Measurements from ENCODE around the gene GALM. TPM values are rescaled to one million over a fixed set of nuclear protein-coding genes. Genes with fewer than 3 reads are reported as not detected.
"Not testable (repeated sequence)": the region's sequence is repeated elsewhere in the genome, so short reads cannot be mapped to it uniquely, and the experiment has no call there.

Gene GALM
- total RNA-seq, 5 donors from 2014 or later (not counting 1 experiment from before 2014, with no cell fraction given): 14.3 to 29.4 (median 17.3) TPM

DNA sequence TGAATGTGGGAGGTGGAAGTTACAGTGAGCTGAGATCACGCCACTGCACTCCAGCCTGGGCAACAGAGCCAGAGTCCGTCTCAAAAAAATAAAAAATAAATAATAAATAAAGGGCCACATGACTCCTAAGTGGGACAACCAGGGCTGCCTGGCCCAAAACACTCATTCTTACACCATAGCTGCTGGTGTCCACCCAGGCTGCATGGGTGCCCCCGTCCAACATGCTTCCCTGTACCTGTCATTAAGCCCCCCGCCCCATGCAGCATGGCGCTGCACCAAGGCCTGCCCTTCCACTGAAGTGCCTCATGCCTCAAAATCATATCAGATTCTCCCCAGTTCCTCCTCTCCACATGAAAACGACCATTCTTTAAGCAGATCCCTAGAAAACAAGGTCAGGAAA is 10.8 kb downstream of the GALM start:
- peaks cover 9 to 54% of the 10 kb centered on the region in 2 donors for H3K36me3 ChIP-seq (ENCODE audit: control insufficient read depth in 2 of 2, extremely low read depth in 1 of 2, insufficient read depth in 1 of 2, low read length in 1 of 2)
- POLR2A ChIA-PET: no interaction called here
- Mint-ChIP-seq H3K4me3 (no peak overlapping the region), H3K36me3 (peaks cover 53% of the 10 kb centered on the region), H3K27me3 (no peaks in the 10 kb centered on the region), H3K27ac (peak overlapping the region; percentile 37 to 82), H3K4me1 (peaks cover 34 to 61% (median 46%) of the 10 kb centered on the region in 3 donors), H3K9me3 (no peaks in the 10 kb centered on the region)
- H3K27me3 ChIP-seq (replicated peaks in 1 of 2; ENCODE audit: control insufficient read depth in 2 of 2, extremely low read depth in 1 of 2, insufficient read depth in 2 of 2, low read length in 1 of 2): no peaks in the 10 kb centered on the region
- no peak overlapping the region for H3K4me3 ChIP-seq (ENCODE audit: control insufficient read depth in 1 of 2, extremely low read depth in 1 of 2, low read length in 1 of 2)
- peaks cover 0 to 28% of the 10 kb centered on the region in 2 experiments for H3K4me1 ChIP-seq (ENCODE audit: control insufficient read depth in 1 of 2, extremely low read depth in 1 of 2, insufficient read depth in 2 of 2, low read length in 2 of 2)
- CTCF ChIA-PET: no interaction called here
- ATAC-seq (replicated peaks in 1 of 4) (no peak), DNase-seq (no peak)
- H3K9me3 ChIP-seq: no peaks in the 10 kb centered on the region
- peak overlapping the region; percentile 56 for H3K27ac ChIP-seq (ENCODE audit: low read length)
- no CpG with 5 or more reads among the region's 6 CpGs for WGBS (ENCODE audit: insufficient coverage)

DNA sequence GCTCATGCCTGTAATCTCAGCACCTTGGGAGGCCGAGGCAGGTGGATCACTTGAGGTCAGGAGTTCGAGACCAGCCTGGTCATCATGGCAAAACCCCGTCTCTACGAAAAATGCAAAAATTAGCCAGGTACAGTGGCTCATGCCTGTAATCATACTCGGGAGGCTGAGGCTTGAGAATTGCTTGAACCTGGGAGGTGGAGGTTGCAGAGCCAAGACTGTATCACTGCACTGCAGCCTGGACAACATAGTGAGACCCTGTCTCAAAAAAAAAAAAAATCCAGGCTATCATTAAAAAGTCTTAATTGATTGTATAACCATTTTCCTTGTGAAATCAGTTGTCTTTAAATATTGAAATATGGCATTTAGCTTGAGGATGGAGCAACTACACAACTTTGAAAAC is 15.0 kb downstream of the GALM start:
- Mint-ChIP-seq H3K36me3 (peaks cover 69% of the 10 kb centered on the region), H3K27ac (peak overlapping the region; percentile 89 to 95), H3K4me1 (peaks cover 39 to 70% (median 51%) of the 10 kb centered on the region in 3 donors)
- ChIA-PET POLR2A (interaction anchor here in 1 of 2 donors (1.4 to 2.6 kb wide), 2 partner anchors 27 to 71 kb away, joined by 3 to 11 read pairs; partner anchors contain the start of gene SRSF7), CTCF (interaction anchor here in 1 of 2 donors (2.1 to 3.4 kb wide), 3 partner anchors 14 to 99 kb away, joined by 8 to 30 read pairs (median 15); no protein-coding TSS in a partner anchor)
- WGBS (ENCODE audit: insufficient coverage): 98% methylated on average over 5 of the region's 5 CpGs
- H3K4me3 ChIP-seq (ENCODE audit: control insufficient read depth in 1 of 2, extremely low read depth in 1 of 2, low read length in 1 of 2); H3K27me3 ChIP-seq (replicated peaks in 1 of 2; ENCODE audit: control insufficient read depth in 2 of 2, extremely low read depth in 1 of 2, insufficient read depth in 2 of 2, low read length in 1 of 2); H3K27me3 Mint-ChIP-seq; ATAC-seq (replicated peaks in 1 of 4); H3K9me3 ChIP-seq; DNase-seq; H3K9me3 Mint-ChIP-seq; H3K4me3 Mint-ChIP-seq: not testable (repeated sequence)
- H3K4me1 ChIP-seq (ENCODE audit: control insufficient read depth in 1 of 2, extremely low read depth in 1 of 2, insufficient read depth in 2 of 2, low read length in 2 of 2): peaks cover 0 to 46% of the 10 kb centered on the region in 2 experiments
- H3K36me3 ChIP-seq (ENCODE audit: control insufficient read depth in 2 of 2, extremely low read depth in 1 of 2, insufficient read depth in 1 of 2, low read length in 1 of 2): peaks cover 8 to 61% of the 10 kb centered on the region in 2 donors
- peak overlapping the region; percentile 94 for H3K27ac ChIP-seq (ENCODE audit: low read length)

DNA sequence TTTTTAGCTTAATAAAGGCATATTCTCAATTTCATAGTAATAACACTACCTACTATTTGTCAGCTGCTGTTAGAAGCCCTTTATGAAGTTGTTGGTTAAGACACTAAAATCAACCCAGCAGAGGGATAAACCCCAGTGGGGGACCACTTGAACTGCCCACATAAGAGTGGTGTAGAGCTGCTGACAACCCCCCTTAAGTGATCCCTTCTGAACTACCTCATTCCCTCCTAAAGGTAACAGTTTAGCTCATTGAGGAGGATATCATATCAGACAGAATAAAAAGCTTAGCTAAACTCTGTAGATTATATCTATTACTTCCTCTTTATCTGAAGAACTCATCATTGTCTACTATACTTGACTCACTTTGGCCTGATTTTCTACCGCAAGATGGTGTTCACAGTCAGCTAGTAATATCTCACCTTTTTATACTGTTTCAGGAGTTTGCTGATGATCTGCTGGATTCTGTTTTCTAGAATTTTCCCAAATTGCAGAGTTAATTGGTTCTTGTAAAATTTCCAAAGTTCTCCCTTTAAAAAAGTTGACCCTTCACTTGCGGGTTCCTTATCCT is 16.2 kb downstream of the GALM start:
- no CpG with 5 or more reads among the region's 2 CpGs for WGBS (ENCODE audit: insufficient coverage)
- H3K4me3 Mint-ChIP-seq: peak overlapping the region; percentile 60 to 67 (median 61)
- peak overlapping the region; percentile 94 for H3K27ac ChIP-seq (ENCODE audit: low read length)
- POLR2A ChIA-PET: interaction anchor here (0.5 to 2.6 kb wide), 16 partner anchors 11 to 113 kb away, joined by 3 to 14 read pairs (median 4); partner anchors contain the start of genes GALM (in 2 of the 2) and SRSF7 (in 2 of the 2)
- H3K9me3 Mint-ChIP-seq: no peaks in the 10 kb centered on the region
- peaks cover 0 to 37% of the 10 kb centered on the region in 2 experiments for H3K4me1 ChIP-seq (ENCODE audit: control insufficient read depth in 1 of 2, extremely low read depth in 1 of 2, insufficient read depth in 2 of 2, low read length in 2 of 2)
- CTCF ChIA-PET: interaction anchor here (0.6 to 3.4 kb wide), 20 partner anchors 9 to 102 kb away, joined by 3 to 30 read pairs (median 6); partner anchors contain the start of gene HNRNPLL (in 1 of the 2)
- H3K27me3 ChIP-seq (replicated peaks in 1 of 2; ENCODE audit: control insufficient read depth in 2 of 2, extremely low read depth in 1 of 2, insufficient read depth in 2 of 2, low read length in 1 of 2): no peaks in the 10 kb centered on the region
- H3K36me3 ChIP-seq (ENCODE audit: control insufficient read depth in 2 of 2, extremely low read depth in 1 of 2, insufficient read depth in 1 of 2, low read length in 1 of 2): peaks cover 3 to 55% of the 10 kb centered on the region in 2 donors
- H3K4me1 Mint-ChIP-seq: peaks cover 34 to 64% (median 40%) of the 10 kb centered on the region in 3 donors
- H3K9me3 ChIP-seq: no peaks in the 10 kb centered on the region
- ATAC-seq (replicated peaks in 1 of 4): peak; percentile 77 to 86 (median 84)
- no peaks in the 10 kb centered on the region for H3K27me3 Mint-ChIP-seq
- H3K4me3 ChIP-seq (ENCODE audit: control insufficient read depth in 1 of 2, extremely low read depth in 1 of 2, low read length in 1 of 2): peak overlapping the region in 1 of 2 donors; percentile 25
- peak in 5 of 35 experiments; percentile 16 to 71 (median 21) for DNase-seq
- H3K27ac Mint-ChIP-seq: peak overlapping the region; percentile 89 to 95
- H3K36me3 Mint-ChIP-seq: peaks cover 63% of the 10 kb centered on the region

DNA sequence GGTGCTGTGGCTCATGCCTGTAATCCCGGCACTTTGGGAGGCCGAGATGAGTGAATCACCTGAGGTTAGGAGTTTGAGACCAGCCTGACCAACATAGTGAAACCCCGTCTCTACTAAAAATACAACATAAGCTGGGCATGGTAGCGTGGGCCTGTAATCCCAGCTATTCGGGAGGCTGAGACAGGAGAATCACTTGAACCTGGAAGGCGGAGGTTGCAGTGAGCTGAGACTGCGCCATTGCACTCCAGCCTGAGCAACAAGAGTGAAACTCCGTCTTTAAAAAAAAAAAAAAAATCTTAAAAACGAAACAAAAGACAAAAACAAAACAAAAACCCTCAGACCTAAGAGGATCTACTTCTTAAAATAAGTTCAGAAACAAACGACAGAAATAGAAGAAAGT is 16.7 kb downstream of the GALM start:
- Mint-ChIP-seq H3K4me3 (peak overlapping the region; percentile 60 to 67 (median 61)), H3K4me1 (peaks cover 28 to 58% (median 35%) of the 10 kb centered on the region in 3 donors), H3K36me3 (peaks cover 57% of the 10 kb centered on the region), H3K27ac (peak overlapping the region; percentile 89 to 95)
- not testable (repeated sequence) for H3K27me3 Mint-ChIP-seq; H3K9me3 Mint-ChIP-seq; H3K9me3 ChIP-seq; H3K27me3 ChIP-seq (replicated peaks in 1 of 2; ENCODE audit: control insufficient read depth in 2 of 2, extremely low read depth in 1 of 2, insufficient read depth in 2 of 2, low read length in 1 of 2)
- Histone ChIP-seq H3K36me3 (ENCODE audit: control insufficient read depth in 2 of 2, extremely low read depth in 1 of 2, insufficient read depth in 1 of 2, low read length in 1 of 2) (peaks cover 3 to 52% of the 10 kb centered on the region in 2 donors), H3K4me1 (ENCODE audit: control insufficient read depth in 1 of 2, extremely low read depth in 1 of 2, insufficient read depth in 2 of 2, low read length in 2 of 2) (peaks cover 0 to 32% of the 10 kb centered on the region in 2 experiments), H3K4me3 (ENCODE audit: control insufficient read depth in 1 of 2, extremely low read depth in 1 of 2, low read length in 1 of 2) (peak overlapping the region in 1 of 2 donors; percentile 25), H3K27ac (ENCODE audit: low read length) (peak overlapping the region; percentile 94)
- ChIA-PET POLR2A (interaction anchor here (0.5 to 2.6 kb wide), 14 partner anchors 9 to 112 kb away, joined by 3 to 14 read pairs (median 5); partner anchors contain the start of genes GALM (in 1 of the 2) and SRSF7 (in 1 of the 2)), CTCF (interaction anchor here (0.9 to 3.4 kb wide), 13 partner anchors 11 to 101 kb away, joined by 4 to 30 read pairs (median 8); partner anchors contain the start of gene HNRNPLL (in 1 of the 2))
- ATAC-seq (replicated peaks in 1 of 4) (peak; percentile 40 to 63 (median 44)), DNase-seq (peak in 3 of 35 experiments; percentile 6 to 20 (median 11))
- no CpG with 5 or more reads among the region's 10 CpGs for WGBS (ENCODE audit: insufficient coverage)

DNA sequence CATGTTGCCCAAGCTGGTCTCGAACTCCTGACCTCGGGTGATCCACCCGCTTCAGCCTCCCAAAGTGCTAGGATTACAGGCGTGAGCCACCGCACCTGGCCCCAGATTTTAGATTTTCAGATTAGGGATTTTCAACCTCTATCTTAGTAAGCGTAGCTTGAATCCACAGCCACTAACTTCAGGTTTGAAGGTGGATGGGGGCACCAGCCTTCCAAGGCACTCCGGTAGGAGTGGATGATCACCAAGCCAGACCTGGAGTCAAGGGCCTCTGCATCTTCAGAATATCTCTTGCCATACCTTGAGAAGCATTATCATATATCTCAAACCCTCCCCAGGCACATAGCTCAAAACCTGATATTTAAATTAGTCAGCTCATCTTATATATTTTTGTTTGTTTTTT is 17.9 kb downstream of the GALM start:
- ATAC-seq (replicated peaks in 1 of 4): no peak
- Mint-ChIP-seq H3K27me3 (no peaks in the 10 kb centered on the region), H3K36me3 (peaks cover 55% of the 10 kb centered on the region), H3K27ac (no peak overlapping the region), H3K4me1 (peaks cover 26 to 49% (median 30%) of the 10 kb centered on the region in 3 donors), H3K9me3 (no peaks in the 10 kb centered on the region), H3K4me3 (no peak overlapping the region)
- 92% methylated on average over 2 of the region's 7 CpGs for WGBS (ENCODE audit: insufficient coverage)
- Histone ChIP-seq H3K27me3 (replicated peaks in 1 of 2; ENCODE audit: control insufficient read depth in 2 of 2, extremely low read depth in 1 of 2, insufficient read depth in 2 of 2, low read length in 1 of 2) (no peaks in the 10 kb centered on the region), H3K9me3 (no peaks in the 10 kb centered on the region), H3K36me3 (ENCODE audit: control insufficient read depth in 2 of 2, extremely low read depth in 1 of 2, insufficient read depth in 1 of 2, low read length in 1 of 2) (peaks cover 3 to 53% of the 10 kb centered on the region in 2 donors), H3K27ac (ENCODE audit: low read length) (no peak overlapping the region), H3K4me3 (ENCODE audit: control insufficient read depth in 1 of 2, extremely low read depth in 1 of 2, low read length in 1 of 2) (no peak overlapping the region), H3K4me1 (ENCODE audit: control insufficient read depth in 1 of 2, extremely low read depth in 1 of 2, insufficient read depth in 2 of 2, low read length in 2 of 2) (peaks cover 0 to 28% of the 10 kb centered on the region in 2 experiments)
- ChIA-PET CTCF (interaction anchor here (0.6 to 3.4 kb wide), 5 partner anchors 14 to 108 kb away, joined by 3 to 30 read pairs (median 5); partner anchors contain the start of gene HNRNPLL (in 1 of the 2)), POLR2A (interaction anchor here (0.6 to 0.7 kb wide), 2 partner anchors 26 to 68 kb away, joined by 3 to 4 read pairs; partner anchors contain the start of gene SRSF7 (in 1 of the 2))
- no peak for DNase-seq

DNA sequence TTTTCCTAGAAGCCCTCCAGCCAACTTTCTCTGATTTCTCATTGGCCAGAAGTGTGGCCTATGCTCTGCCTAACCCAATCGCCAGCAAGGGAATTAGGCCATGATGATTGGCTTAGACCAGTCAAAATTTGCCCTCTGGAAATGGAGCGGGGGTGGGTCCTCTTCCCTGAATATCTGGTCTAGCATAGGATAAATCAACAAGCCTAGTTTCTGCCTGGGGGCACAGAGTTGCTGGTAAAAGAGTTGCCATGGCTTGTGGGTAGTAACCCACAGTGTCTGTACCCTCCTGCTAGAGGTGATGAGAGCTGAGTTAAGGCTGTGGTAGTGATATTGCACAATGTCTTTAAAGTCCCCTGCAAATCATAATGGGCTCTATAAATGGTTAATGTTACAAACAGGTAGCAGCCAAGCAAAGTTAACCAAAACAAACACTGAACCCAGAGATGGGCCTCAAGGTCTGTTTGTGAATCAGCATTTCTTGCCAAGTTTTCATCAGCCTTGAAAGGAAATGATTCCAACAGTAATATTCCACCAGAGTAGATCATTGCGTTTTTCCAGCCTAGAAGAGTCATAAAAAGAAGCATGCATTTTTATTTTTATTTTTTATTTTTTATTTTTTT is 19.3 kb downstream of the GALM start:
- peak overlapping the region; percentile 68 to 74 for H3K27ac Mint-ChIP-seq
- ATAC-seq (replicated peaks in 1 of 4): no peak
- ChIA-PET CTCF (no interaction called here), POLR2A (interaction anchor here in 1 of 2 donors (0.6 kb wide), 1 partner anchor 41 kb away, joined by 8 read pairs; no protein-coding TSS in a partner anchor)
- Histone ChIP-seq H3K36me3 (ENCODE audit: control insufficient read depth in 2 of 2, extremely low read depth in 1 of 2, insufficient read depth in 1 of 2, low read length in 1 of 2) (peaks cover 3 to 53% of the 10 kb centered on the region in 2 donors), H3K27me3 (replicated peaks in 1 of 2; ENCODE audit: control insufficient read depth in 2 of 2, extremely low read depth in 1 of 2, insufficient read depth in 2 of 2, low read length in 1 of 2) (no peaks in the 10 kb centered on the region), H3K9me3 (no peaks in the 10 kb centered on the region), H3K27ac (ENCODE audit: low read length) (no peak overlapping the region), H3K4me3 (ENCODE audit: control insufficient read depth in 1 of 2, extremely low read depth in 1 of 2, low read length in 1 of 2) (no peak overlapping the region), H3K4me1 (ENCODE audit: control insufficient read depth in 1 of 2, extremely low read depth in 1 of 2, insufficient read depth in 2 of 2, low read length in 2 of 2) (peaks cover 0 to 34% of the 10 kb centered on the region in 2 experiments)
- DNase-seq: no peak
- WGBS (ENCODE audit: insufficient coverage): 86% methylated on average over 1 of the region's 3 CpGs
- peaks cover 31 to 53% (median 35%) of the 10 kb centered on the region in 3 donors for H3K4me1 Mint-ChIP-seq
- H3K4me3 Mint-ChIP-seq: no peak overlapping the region
- H3K9me3 Mint-ChIP-seq: no peaks in the 10 kb centered on the region
- no peaks in the 10 kb centered on the region for H3K27me3 Mint-ChIP-seq
- H3K36me3 Mint-ChIP-seq: peaks cover 48% of the 10 kb centered on the region
